Common myeloid progenitor, CD34-positive (primary cell): ENCODE data around the gene NOS1AP.

Experiments
- CTCF ChIA-PET: fragments of 350-600 bp; sonication (Branson Sonifier 250); formaldehyde crosslinking; loops from one replicate; lab custom pipeline; 2021; ENCODE audit warnings: antibody characterized with exemption; lab: Charles Lee
- POLR2A ChIA-PET: fragments of 350-600 bp; sonication (Branson Sonifier 250); formaldehyde crosslinking; loops from one replicate; lab custom pipeline; 2021; ENCODE audit warnings: antibody characterized with exemption; lab: Charles Lee
- DNase-seq, 3 donors: peaks; one replicate each; pipeline versions ENCODE4 v3.0.0 to v3.0.0-alpha.2; 2013
- H3K27ac ChIP-seq, 2 experiments: 1 replicate in 1 of 2; 2 replicates in 1 of 2; pipeline ENCODE4 v1.7.0; 2013; ENCODE audit warnings: inconsistent platforms in 2 of 2, low read length in 2 of 2, mild to moderate bottlenecking in 2 of 2, low read depth in 1 of 2, moderate library complexity in 1 of 2; ENCODE audit not compliant: severe bottlenecking in 2 of 2, insufficient read depth in 1 of 2, poor library complexity in 1 of 2
- H3K27me3 ChIP-seq, 5 experiments: replicated peaks in 2 of 5; 1 replicate in 3 of 5; 2 replicates in 2 of 5; pipeline versions ENCODE4 v1.6.1 to v1.7.0; 2013; ENCODE audit warnings: low read length in 4 of 5, mild to moderate bottlenecking in 2 of 5, moderate library complexity in 2 of 5, inconsistent platforms in 1 of 5; ENCODE audit not compliant: insufficient read depth in 5 of 5, control insufficient read depth in 4 of 5
- H3K36me3 ChIP-seq, 4 experiments: 1 replicate in 2 of 4; 2 replicates in 2 of 4; pipeline versions ENCODE4 v1.6.1 to v1.7.0; 2013; ENCODE audit warnings: low read length in 3 of 4, control low read depth in 1 of 4, mild to moderate bottlenecking in 1 of 4; ENCODE audit not compliant: control insufficient read depth in 4 of 4, insufficient read depth in 4 of 4
- H3K4me1 ChIP-seq, 4 experiments: 1 replicate in 3 of 4; 2 replicates in 1 of 4; pipeline versions ENCODE4 v1.6.1 to v1.7.1; 2013; ENCODE audit warnings: low read length in 3 of 4, mild to moderate bottlenecking in 3 of 4, control low read depth in 1 of 4, inconsistent platforms in 1 of 4, moderate library complexity in 1 of 4; ENCODE audit not compliant: control insufficient read depth in 4 of 4, insufficient read depth in 4 of 4; ENCODE audit errors: control extremely low read depth in 1 of 4
- H3K4me3 ChIP-seq, 7 experiments: 1 replicate in 4 of 7; 2 replicates in 3 of 7; pipeline versions ENCODE4 v1.5.1 to v1.7.0; 2013; ENCODE audit warnings: mild to moderate bottlenecking in 7 of 7, low read length in 6 of 7, moderate library complexity in 6 of 7, inconsistent platforms in 2 of 7, low read depth in 2 of 7, control low read depth in 1 of 7; ENCODE audit not compliant: insufficient read depth in 4 of 7, control insufficient read depth in 1 of 7; ENCODE audit errors: extremely low read depth in 1 of 7
- H3K9me3 ChIP-seq, 5 experiments: 1 replicate in 4 of 5; 2 replicates in 1 of 5; pipeline versions ENCODE4 v1.6.1 to v1.7.1; 2013; ENCODE audit warnings: low read length in 4 of 5, mild to moderate bottlenecking in 2 of 5, inconsistent platforms in 1 of 5, low read depth in 1 of 5, moderate library complexity in 1 of 5; ENCODE audit not compliant: control insufficient read depth in 4 of 5, insufficient read depth in 2 of 5; ENCODE audit errors: control extremely low read depth in 1 of 5
- WGBS: methylation state at CpG from one replicate; pipeline ENCODE4 v1.1.5; 2013; ENCODE audit not compliant: insufficient coverage; 5-methylcytosine and 5-hydroxymethylcytosine counted together

NOS1AP gene

GRCh38 chr1:162138112-162138511 lies 68.6 kb downstream of the NOS1AP start:
- peak; percentile 33 to 74 (median 72) for DNase-seq
- no peaks in the 10 kb centered on the region for H3K9me3 ChIP-seq
- WGBS, result 0% methylated on average over 2 of the region's 2 CpGs
- no peaks in the 10 kb centered on the region for H3K27me3 ChIP-seq
- no peaks in the 10 kb centered on the region for H3K36me3 ChIP-seq
- no peak overlapping the region for H3K4me3 ChIP-seq
- peaks cover 2 to 18% (median 12%) of the 10 kb centered on the region in 4 experiments for H3K4me1 ChIP-seq
- H3K27ac ChIP-seq, result no peak overlapping the region
- ChIA-PET POLR2A (no interaction called here), CTCF (interaction anchor here (0.6 kb wide), 1 partner anchor 710 kb away, joined by 3 read pairs; no protein-coding TSS in a partner anchor)

DNA sequence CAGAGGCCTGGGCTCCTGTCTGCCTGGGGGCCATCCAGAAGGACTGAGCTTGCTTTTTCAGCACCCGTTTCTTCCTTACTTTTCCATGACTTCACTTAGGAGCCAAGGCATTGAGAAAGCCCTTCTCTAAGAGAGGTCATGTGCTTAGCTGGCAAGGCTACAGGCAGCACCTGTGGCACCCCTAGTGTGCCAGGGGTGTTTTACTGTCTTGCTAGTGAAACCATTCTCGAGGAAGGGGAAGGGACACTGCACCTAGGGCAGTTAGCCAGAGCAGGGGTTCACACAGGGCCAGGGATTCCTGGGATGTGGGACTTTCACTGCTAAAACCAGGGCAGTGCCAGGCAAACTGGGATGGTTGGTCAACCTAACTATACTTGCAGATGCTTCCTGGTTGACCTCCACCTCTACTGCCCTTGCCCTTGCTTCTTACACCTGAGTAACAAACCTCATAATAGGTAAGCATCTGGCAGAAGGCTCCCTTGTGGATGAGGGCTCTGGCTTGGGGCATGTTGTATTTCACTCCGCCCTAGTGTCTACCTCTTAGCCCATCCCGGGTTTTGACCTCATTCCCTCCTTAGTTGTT lies 69.2 kb downstream of the NOS1AP start:
- CTCF ChIA-PET, result interaction anchor here (0.6 kb wide), 1 partner anchor 709 kb away, joined by 3 read pairs; no protein-coding TSS in a partner anchor
- no peak overlapping the region for H3K27ac ChIP-seq
- no peaks in the 10 kb centered on the region for H3K36me3 ChIP-seq
- no peak overlapping the region for H3K4me3 ChIP-seq
- no peak for DNase-seq
- H3K27me3 ChIP-seq, result no peaks in the 10 kb centered on the region
- H3K9me3 ChIP-seq, result no peaks in the 10 kb centered on the region
- peaks cover 2 to 18% (median 12%) of the 10 kb centered on the region in 4 experiments for H3K4me1 ChIP-seq
- POLR2A ChIA-PET, result no interaction called here
- WGBS, result 43% methylated on average over 2 of the region's 4 CpGs

GRCh38 chr1:162139211-162139610 lies 69.7 kb downstream of the NOS1AP start:
- no peaks in the 10 kb centered on the region for H3K9me3 ChIP-seq
- H3K27ac ChIP-seq, result no peak overlapping the region
- no peaks in the 10 kb centered on the region for H3K36me3 ChIP-seq
- 100% methylated on average over 1 of the region's 1 CpG for WGBS
- H3K4me1 ChIP-seq, result peaks cover 2 to 18% (median 12%) of the 10 kb centered on the region in 4 experiments
- POLR2A ChIA-PET, result no interaction called here
- H3K4me3 ChIP-seq, result no peak overlapping the region
- CTCF ChIA-PET, result interaction anchor here (0.6 kb wide), 2 partner anchors 38 to 82 kb away, joined by 3 to 4 read pairs; no protein-coding TSS in a partner anchor
- H3K27me3 ChIP-seq, result no peaks in the 10 kb centered on the region
- DNase-seq, result peak in 2 of 3 donors; percentile 7 to 33

DNA sequence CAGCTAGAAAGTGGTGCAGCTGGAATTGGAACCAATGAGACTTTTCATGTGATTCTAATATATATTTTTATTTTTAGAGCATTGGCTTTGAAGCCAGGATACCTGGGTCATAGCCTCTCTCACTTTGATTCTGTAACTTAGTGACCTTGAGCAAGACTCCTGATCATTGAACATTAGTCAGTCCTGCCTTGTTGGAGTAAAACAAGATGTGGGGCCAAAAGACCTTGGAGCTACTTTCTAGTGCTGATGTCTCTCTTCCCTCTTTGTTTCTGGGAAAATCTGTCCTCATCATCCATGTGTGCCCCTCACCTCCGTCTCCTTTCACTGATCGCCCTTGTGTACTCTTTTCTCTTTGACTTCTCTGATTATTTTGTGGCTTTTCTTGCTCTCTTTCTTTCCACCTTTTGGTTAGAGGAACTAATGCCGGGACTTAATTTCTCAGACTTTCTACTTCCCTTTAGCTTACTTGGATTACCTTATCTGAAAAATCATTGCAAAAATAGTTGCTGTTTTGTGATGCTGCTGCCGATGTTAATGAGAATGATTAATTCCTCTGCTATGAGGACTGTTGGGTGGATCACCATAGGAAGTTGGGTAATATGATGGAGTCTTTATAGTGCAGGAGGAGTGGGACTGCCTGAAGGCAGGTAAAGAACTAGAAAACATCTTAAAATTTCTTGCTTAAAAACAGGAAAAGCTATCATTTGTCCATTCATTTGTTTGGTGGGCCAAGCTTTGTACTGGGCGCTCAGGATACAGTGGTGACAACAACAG lies 72.0 kb downstream of the NOS1AP start:
- Histone ChIP-seq H3K4me1 (peaks cover 2 to 18% (median 12%) of the 10 kb centered on the region in 4 experiments), H3K36me3 (no peaks in the 10 kb centered on the region), H3K27me3 (no peaks in the 10 kb centered on the region), H3K27ac (no peak overlapping the region), H3K4me3 (no peak overlapping the region), H3K9me3 (no peaks in the 10 kb centered on the region)
- ChIA-PET POLR2A (no interaction called here), CTCF (interaction anchor here (0.9 kb wide), 1 partner anchor 17 kb away, joined by 4 read pairs; no protein-coding TSS in a partner anchor)
- DNase-seq, result no peak
- WGBS, result 100% methylated on average over 3 of the region's 5 CpGs

DNA sequence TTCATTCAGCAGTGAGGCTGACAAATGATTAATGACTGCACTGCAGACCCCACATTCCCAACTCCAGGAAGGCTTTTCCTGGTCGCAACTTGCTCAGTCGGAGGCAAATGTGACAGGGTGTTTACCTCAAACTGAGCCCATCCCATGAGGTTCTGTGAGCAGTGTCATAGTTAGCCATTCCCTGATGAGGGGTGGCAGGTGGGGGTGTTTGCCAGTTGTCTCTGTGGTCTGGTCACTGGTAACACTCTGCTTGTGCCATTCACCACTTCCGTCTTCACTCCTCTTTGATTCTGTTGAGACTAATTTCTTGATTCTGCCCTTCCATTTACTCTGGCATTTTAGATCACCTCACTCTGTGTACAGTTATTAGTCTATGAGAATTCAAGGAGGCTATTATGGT lies 73.5 kb downstream of the NOS1AP start:
- H3K36me3 ChIP-seq, result no peaks in the 10 kb centered on the region
- DNase-seq, result no peak
- H3K9me3 ChIP-seq, result no peaks in the 10 kb centered on the region
- no peak overlapping the region for H3K4me3 ChIP-seq
- WGBS, result no CpG with 5 or more reads among the region's 3 CpGs
- peaks cover under 1 to 14% (median 10%) of the 10 kb centered on the region in 4 experiments for H3K4me1 ChIP-seq
- no peaks in the 10 kb centered on the region for H3K27me3 ChIP-seq
- POLR2A ChIA-PET, result no interaction called here
- H3K27ac ChIP-seq, result no peak overlapping the region
- CTCF ChIA-PET, result interaction anchor here (0.6 kb wide), 1 partner anchor 489 kb away, joined by 3 read pairs; no protein-coding TSS in a partner anchor

DNA sequence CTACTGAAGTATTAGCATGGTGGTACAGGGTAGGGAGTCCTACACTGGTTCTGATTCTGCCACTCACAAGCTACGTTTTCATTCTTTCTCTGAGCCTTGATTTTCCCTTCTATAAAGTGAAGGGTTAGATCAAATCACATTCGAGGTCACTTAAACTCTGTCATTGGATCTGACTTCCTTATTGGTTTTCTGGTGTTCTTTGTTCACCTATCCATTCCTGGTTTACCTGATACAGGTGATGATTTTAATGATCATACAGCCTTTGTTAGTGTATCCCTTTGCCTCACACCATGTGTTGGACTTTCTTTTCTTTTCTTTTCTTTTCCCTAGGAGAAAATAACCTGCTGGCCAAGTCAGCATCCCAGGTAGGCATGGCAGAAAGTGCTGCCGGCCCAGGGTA lies 74.8 kb downstream of the NOS1AP start:
- ChIA-PET POLR2A (interaction anchor here (0.6 kb wide), 1 partner anchor 18 kb away, joined by 3 read pairs; no protein-coding TSS in a partner anchor), CTCF (no interaction called here)
- Histone ChIP-seq H3K4me3 (no peak overlapping the region), H3K36me3 (no peaks in the 10 kb centered on the region), H3K4me1 (peaks cover 0 to 2% (median under 1%) of the 10 kb centered on the region in 4 experiments), H3K27me3 (no peaks in the 10 kb centered on the region), H3K9me3 (no peaks in the 10 kb centered on the region), H3K27ac (no peak overlapping the region)
- WGBS, result 50% methylated on average over 2 of the region's 3 CpGs
- no peak for DNase-seq

- Histone ChIP-seq H3K9me3 (no peaks in the 10 kb centered on the region), H3K36me3 (no peaks in the 10 kb centered on the region), H3K27ac (no peak overlapping the region), H3K27me3 (no peaks in the 10 kb centered on the region), H3K4me3 (no peak overlapping the region), H3K4me1 (peaks cover 0 to 2% (median 0%) of the 10 kb centered on the region in 4 experiments)
- DNase-seq, result no peak
- ChIA-PET CTCF (no interaction called here), POLR2A (interaction anchor here (0.6 kb wide), 1 partner anchor 19 kb away, joined by 3 read pairs; no protein-coding TSS in a partner anchor)
- WGBS, result 91% methylated on average over 5 of the region's 6 CpGs
These were observed 75.4 kb downstream of the NOS1AP start for GRCh38 chr1:162144853-162145252.
